HepG2 (cell line): Measurements from ENCODE around the gene CEACAM21. TPM values are rescaled to one million over a fixed set of nuclear protein-coding genes. Genes with fewer than 3 reads are reported as not detected.

Experiments used
- ATAC-seq: fragments of 200-7000 bp; cut with Tn5 transposase; 3 replicates; pipeline ENCODE4 v1.9.1; 2020; ENCODE audit warnings: mild to moderate bottlenecking, moderate library complexity
- BruUV-seq: library from RNA; stranded (reverse); fragments of 400-500 nt; replicated peaks from 2 replicates; lab custom pipeline; 2021; lab: Mats Ljungman, UMichigan
- CTCF ChIA-PET: fragments of 300-600 bp; formaldehyde crosslinking; extraction: SDS; loops from one replicate; lab custom pipeline; 2021; ENCODE audit warnings: low total read pairs, inconsistent platforms, low intra/inter-chr PET ratio; lab: Yijun Ruan, JAX
- POLR2A ChIA-PET: fragments of 350-600 bp; sonication (Branson Sonifier 250); formaldehyde crosslinking; loops from one replicate; lab custom pipeline; 2020; ENCODE audit warnings: antibody characterized with exemption, inconsistent platforms; lab: Yijun Ruan, JAX
- DNase-seq: peaks from one replicate; pipeline ENCODE4 v3.0.0-alpha.2; 2015; ENCODE audit warnings: low spot score
- FAIRE-seq: peaks from 3 replicates; lab custom pipeline; 2011; peaks lifted over from hg19 to GRCh38; lab: Jason Lieb, UNC
- H2AFZ ChIP-seq: one replicate; pipeline ENCODE4 v1.6.1; 2011; ENCODE audit warnings: low read length, inconsistent platforms
- H3K27ac ChIP-seq: fragments of 300-600 bp; 3 replicates; pipeline ENCODE4 v1.8.0; 2011; ENCODE audit warnings: mixed run types, mild to moderate bottlenecking, mixed read lengths, low read length, inconsistent platforms; ENCODE audit not compliant: insufficient read depth; ENCODE audit errors: extremely low read length
- H3K27me3 ChIP-seq, 2 experiments: fragments of 200-600 bp in 1 of 2; 2 replicates in 1 of 2; 3 replicates in 1 of 2; pipeline versions ENCODE4 v1.6.0 to v1.8.0; 2011; ENCODE audit warnings: low read length in 2 of 2, mild to moderate bottlenecking in 2 of 2, moderate library complexity in 2 of 2, inconsistent platforms in 1 of 2; ENCODE audit not compliant: insufficient read depth in 2 of 2, control insufficient read depth in 1 of 2
- H3K36me3 ChIP-seq, 2 experiments: fragments of 200-600 bp in 1 of 2; replicated peaks in 1 of 2; 2 replicates in 1 of 2; 3 replicates in 1 of 2; pipeline versions ENCODE4 v1.5.1 to v1.8.0; 2011; ENCODE audit warnings: low read length in 2 of 2, inconsistent platforms in 1 of 2; ENCODE audit not compliant: insufficient read depth in 2 of 2, control insufficient read depth in 1 of 2
- H3K4me1 ChIP-seq: 2 replicates; pipeline ENCODE4 v1.5.1; 2012; ENCODE audit warnings: low read length, inconsistent platforms; ENCODE audit not compliant: insufficient read depth
- H3K4me2 ChIP-seq: 2 replicates; pipeline ENCODE4 v1.6.0; 2011; ENCODE audit warnings: low read depth, low read length, inconsistent platforms
- H3K4me3 ChIP-seq, 3 experiments: fragments of 200-600 bp in 1 of 3; sonication (generic), shearing (Covaris generic) in 1 of 3; replicated peaks in 1 of 3; 2 replicates each; pipeline ENCODE4 v1.5.1; 2011 to 2016; ENCODE audit warnings: low read length in 3 of 3, inconsistent platforms in 2 of 3, low read depth in 2 of 3, mild to moderate bottlenecking in 2 of 3, control low read depth in 1 of 3, mixed read lengths in 1 of 3; ENCODE audit not compliant: insufficient read depth in 1 of 3
- H3K79me2 ChIP-seq: one replicate; pipeline ENCODE4 v1.6.1; 2011; ENCODE audit warnings: low read length, inconsistent platforms; ENCODE audit not compliant: insufficient read depth
- H3K9ac ChIP-seq: 2 replicates; pipeline ENCODE4 v1.6.0; 2011; ENCODE audit warnings: mild to moderate bottlenecking, low read depth, low read length, inconsistent platforms; ENCODE audit not compliant: insufficient read depth
- H3K9me3 ChIP-seq: 2 replicates; pipeline ENCODE4 v1.5.1; 2012; ENCODE audit warnings: mild to moderate bottlenecking, low read length
- H4K20me1 ChIP-seq: 2 replicates; pipeline ENCODE4 v1.6.0; 2011; ENCODE audit warnings: inconsistent platforms, mild to moderate bottlenecking, low read length, moderate library complexity; ENCODE audit not compliant: insufficient read depth
- HIVEP1 ChIP-seq: sonication (generic); formaldehyde crosslinking; IDR thresholded peaks from 2 replicates; pipeline ENCODE4 v1.4.0; 2020; ENCODE audit warnings: mild to moderate bottlenecking, missing genetic modification reagents
- KDM4B ChIP-seq: sonication (generic); formaldehyde crosslinking; IDR thresholded peaks from 2 replicates; pipeline ENCODE4 v1.4.0; 2020; ENCODE audit warnings: missing genetic modification reagents
- PATZ1 ChIP-seq: sonication (generic); formaldehyde crosslinking; IDR thresholded peaks from 2 replicates; pipeline ENCODE4 v1.4.0; 2020; ENCODE audit warnings: missing genetic modification reagents
- RARG ChIP-seq: sonication (generic); formaldehyde crosslinking; IDR thresholded peaks from 2 replicates; pipeline ENCODE4 v1.4.0; 2020; ENCODE audit warnings: low read depth, mild to moderate bottlenecking, missing genetic modification reagents
- SRY ChIP-seq: sonication (generic); formaldehyde crosslinking; IDR thresholded peaks from 2 replicates; pipeline ENCODE4 v1.8.0; 2022; ENCODE audit warnings: mild to moderate bottlenecking, missing genetic modification reagents
- STAT6 ChIP-seq: sonication (generic); formaldehyde crosslinking; IDR thresholded peaks from 2 replicates; pipeline ENCODE4 v1.4.0; 2020; ENCODE audit warnings: missing genetic modification reagents, mild to moderate bottlenecking, borderline replicate concordance
- ZNF264 ChIP-seq: sonication (generic); formaldehyde crosslinking; IDR thresholded peaks from 2 replicates; pipeline ENCODE4 v1.4.0; 2020; ENCODE audit warnings: missing genetic modification reagents
- ZNF317 ChIP-seq: sonication (generic); formaldehyde crosslinking; IDR thresholded peaks from 2 replicates; pipeline ENCODE4 v1.5.0; 2020; ENCODE audit warnings: mild to moderate bottlenecking, missing genetic modification reagents
- ZNF326 ChIP-seq: sonication (generic); formaldehyde crosslinking; IDR thresholded peaks from 2 replicates; pipeline ENCODE4 v1.4.0; 2020; ENCODE audit warnings: missing genetic modification reagents, borderline replicate concordance
- ZNF747 ChIP-seq: sonication (generic); formaldehyde crosslinking; IDR thresholded peaks from 2 replicates; pipeline ENCODE4 v1.8.1; 2023; ENCODE audit warnings: missing genetic modification reagents, mild to moderate bottlenecking, borderline replicate concordance
- ZNF816 ChIP-seq: sonication (generic); formaldehyde crosslinking; IDR thresholded peaks from 2 replicates; pipeline ENCODE4 v1.8.0; 2022; ENCODE audit warnings: missing genetic modification reagents, mild to moderate bottlenecking, borderline replicate concordance
- WGBS: methylation state at CpG from one replicate; pipeline ENCODE4 v1.1.6; 2017; ENCODE audit warnings: low lambda C conversion rate; 5-methylcytosine and 5-hydroxymethylcytosine counted together
- in situ Hi-C: cut with HindIII; loops from 2 replicates; pipeline ENCODE4 v1.10.0; 2017; ENCODE audit warnings: low pct_unique_long_range_greater_than_20kb; ENCODE audit not compliant: extremely low pct_ligation_motif_present
- intact Hi-C: fragments of 100-400 bp; cut with micrococcal nuclease; formaldehyde crosslinking; loops from one replicate; pipeline ENCODE4 v1.10.0; 2022; ENCODE audit not compliant: unreplicated experiment
- polyA plus RNA-seq, 8 experiments: library from polyadenylated mRNA; depleted of rRNA in 3 of 8; stranded (reverse) in 7 of 8; unstranded in 1 of 8; fragments of >200 nt; fragmentation: Illumina TruSeq in 4 of 8; extraction: Trizol in 4 of 8; gene quantifications; 2 replicates each; pipeline versions ENCODE4 v1.2.1 to v1.2.3, GENCODE V29; 2011 to 2016; ENCODE audit warnings: low read depth in 4 of 8, missing spikeins in 1 of 8, mixed read lengths in 1 of 8; ENCODE audit not compliant: insufficient read depth in 1 of 8
- total RNA-seq, 5 experiments: library from RNA; depleted of rRNA; stranded (reverse); fragments of >200 nt; fragmentation: Illumina TruSeq; extraction: Trizol; gene quantifications; 2 replicates each; pipeline ENCODE4 v1.2.3, GENCODE V29; 2016; ENCODE audit warnings: low read depth in 1 of 5

CEACAM21 gene
- total and polyA plus RNA-seq, 2 of the 13 experiments (the other 11 are each of a cell fraction or from before 2014, with no cell fraction given): 0.05 TPM; not detected in 1

- Histone ChIP-seq H4K20me1 (no peaks in the 10 kb centered on the region; the same call in 1 of the 2 replicates), H3K4me3 (no peak overlapping the region), H3K9me3 (no peaks in the 10 kb centered on the region), H2AFZ (no peak overlapping the region), H3K4me2 (no peak overlapping the region), H3K36me3 (no peaks in the 10 kb centered on the region), H3K27ac (no peak overlapping the region), H3K4me1 (no peaks in the 10 kb centered on the region), H3K27me3 (no peaks in the 10 kb centered on the region), H3K79me2 (no peaks in the 10 kb centered on the region), H3K9ac (no peak overlapping the region)
- ATAC-seq (no peak), FAIRE-seq (no peak), DNase-seq (no peak)
- intact Hi-C loops (no loop called here), in situ Hi-C loops (no loop called here)
- CTCF ChIA-PET: no interaction called here
- TF ChIP-seq ZNF326 (CRISPR knock-in tag): no peak
- TF ChIP-seq RARG (CRISPR knock-in tag): no peak
- TF ChIP-seq KDM4B (CRISPR knock-in tag): no peak
- no peak for TF ChIP-seq ZNF317 (CRISPR knock-in tag)
- no peak for TF ChIP-seq ZNF747 (CRISPR knock-in tag)
- no peak for TF ChIP-seq ZNF264
- TF ChIP-seq ZNF816 (CRISPR knock-in tag): no peak
- no peak for TF ChIP-seq HIVEP1
- no peak for TF ChIP-seq PATZ1 (CRISPR knock-in tag)
- TF ChIP-seq STAT6 (CRISPR knock-in tag): no peak
- no peak for TF ChIP-seq SRY (CRISPR knock-in tag)
- WGBS: 15% methylated on average over 4 of the region's 5 CpGs
- BruUV-seq: no TSS peak
- POLR2A ChIA-PET: no interaction called here
These were observed 16.1 kb downstream of the CEACAM21 start for GRCh38 chr19:41591951-41592562.
